Measurements from ENCODE around the gene DHRS4. TPM values are rescaled to one million over a fixed set of nuclear protein-coding genes. Genes with fewer than 3 reads are reported as not detected.

Gene DHRS4
- total and polyA plus RNA-seq, 9 of the 15 experiments (the other 6 are each of a cell fraction or from before 2014, with no cell fraction given): 0.51 to 35.9 (median 10.1) TPM

DNA sequence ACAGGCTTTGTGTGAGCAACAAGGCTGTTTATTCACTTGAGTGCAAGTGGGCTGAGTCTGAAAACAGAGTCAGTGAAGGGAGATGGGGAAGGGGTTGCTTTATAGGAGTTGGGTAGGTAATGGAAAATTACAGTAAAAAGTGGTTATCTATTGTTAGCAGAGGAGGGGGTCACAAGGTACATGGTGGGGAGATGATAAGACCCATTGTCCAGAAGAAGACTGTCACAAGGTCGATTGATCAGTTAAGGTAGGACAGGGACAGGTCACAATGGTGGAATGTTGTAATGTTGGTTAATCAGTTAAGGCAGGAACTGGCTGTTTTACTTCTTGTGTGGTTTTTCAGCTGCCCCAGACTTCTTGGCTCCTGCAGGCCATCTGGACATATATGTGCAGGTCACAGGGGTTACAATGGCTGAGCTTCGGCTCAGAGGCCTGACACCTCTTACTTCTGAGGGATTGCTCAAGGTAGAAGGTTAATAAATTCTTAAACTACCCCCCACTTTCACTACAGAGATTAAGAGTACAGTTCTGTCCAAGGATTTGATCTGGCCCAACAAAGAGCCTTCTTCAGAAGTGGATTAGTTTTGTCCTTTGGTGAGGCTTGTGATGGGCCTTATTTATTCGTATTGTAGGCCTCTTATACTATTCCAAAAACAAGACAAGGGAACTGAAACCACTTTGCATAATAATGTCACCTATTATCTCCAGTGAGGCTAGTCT lies 13.8 kb upstream of the DHRS4 start (continued):
- TF ChIP-seq, protein P1, sequence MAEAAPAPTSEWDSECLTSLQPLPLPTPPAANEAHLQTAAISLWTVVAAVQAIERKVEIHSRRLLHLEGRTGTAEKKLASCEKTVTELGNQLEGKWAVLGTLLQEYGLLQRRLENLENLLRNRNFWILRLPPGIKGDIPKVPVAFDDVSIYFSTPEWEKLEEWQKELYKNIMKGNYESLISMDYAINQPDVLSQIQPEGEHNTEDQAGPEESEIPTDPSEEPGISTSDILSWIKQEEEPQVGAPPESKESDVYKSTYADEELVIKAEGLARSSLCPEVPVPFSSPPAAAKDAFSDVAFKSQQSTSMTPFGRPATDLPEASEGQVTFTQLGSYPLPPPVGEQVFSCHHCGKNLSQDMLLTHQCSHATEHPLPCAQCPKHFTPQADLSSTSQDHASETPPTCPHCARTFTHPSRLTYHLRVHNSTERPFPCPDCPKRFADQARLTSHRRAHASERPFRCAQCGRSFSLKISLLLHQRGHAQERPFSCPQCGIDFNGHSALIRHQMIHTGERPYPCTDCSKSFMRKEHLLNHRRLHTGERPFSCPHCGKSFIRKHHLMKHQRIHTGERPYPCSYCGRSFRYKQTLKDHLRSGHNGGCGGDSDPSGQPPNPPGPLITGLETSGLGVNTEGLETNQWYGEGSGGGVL (CRISPR knock-in tag; IDR thresholded peaks at IDR 0.05): 0 out of 2 replicates have a peak, but pooled peaks have one; percentile 18
- TF ChIP-seq ZKSCAN3 (CRISPR knock-in tag; IDR thresholded peaks at IDR 0.05) (peak; percentile 84), NR4A1 (CRISPR knock-in tag; IDR thresholded peaks at IDR 0.05) (no peak), NR4A1 (tag; IDR thresholded peaks at IDR 0.05) (peak; percentile 97), MCM7 (IDR thresholded peaks at IDR 0.05) (no peak), ZNF324 (CRISPR knock-in tag; IDR thresholded peaks at IDR 0.05) (peak; percentile 72), ZC3H11A (IDR thresholded peaks at IDR 0.05; ENCODE audit: low read depth, low read length) (no peak), PRPF4 (IDR thresholded peaks at IDR 0.05; ENCODE audit: insufficient read depth, low read depth, low read length, poor library complexity, severe bottlenecking) (no peak), CEBPB (tag; IDR thresholded peaks at IDR 0.05) (peak; percentile 83), ZNF347 (CRISPR knock-in tag; IDR thresholded peaks at IDR 0.05; ENCODE audit: low read depth) (no peak), SMAD4 (CRISPR knock-in tag; conservative IDR thresholded peaks at IDR 0.05) (peak; percentile 93), HDGF (IDR thresholded peaks at IDR 0.05) (no peak)
- TF ChIP-seq, protein P2, sequence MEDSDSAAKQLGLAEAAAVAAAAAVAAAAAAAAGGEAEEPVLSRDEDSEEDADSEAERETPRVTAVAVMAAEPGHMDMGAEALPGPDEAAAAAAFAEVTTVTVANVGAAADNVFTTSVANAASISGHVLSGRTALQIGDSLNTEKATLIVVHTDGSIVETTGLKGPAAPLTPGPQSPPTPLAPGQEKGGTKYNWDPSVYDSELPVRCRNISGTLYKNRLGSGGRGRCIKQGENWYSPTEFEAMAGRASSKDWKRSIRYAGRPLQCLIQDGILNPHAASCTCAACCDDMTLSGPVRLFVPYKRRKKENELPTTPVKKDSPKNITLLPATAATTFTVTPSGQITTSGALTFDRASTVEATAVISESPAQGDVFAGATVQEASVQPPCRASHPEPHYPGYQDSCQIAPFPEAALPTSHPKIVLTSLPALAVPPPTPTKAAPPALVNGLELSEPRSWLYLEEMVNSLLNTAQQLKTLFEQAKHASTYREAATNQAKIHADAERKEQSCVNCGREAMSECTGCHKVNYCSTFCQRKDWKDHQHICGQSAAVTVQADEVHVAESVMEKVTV (CRISPR knock-in tag; IDR thresholded peaks at IDR 0.05): no peak
- TF ChIP-seq, protein P3, sequence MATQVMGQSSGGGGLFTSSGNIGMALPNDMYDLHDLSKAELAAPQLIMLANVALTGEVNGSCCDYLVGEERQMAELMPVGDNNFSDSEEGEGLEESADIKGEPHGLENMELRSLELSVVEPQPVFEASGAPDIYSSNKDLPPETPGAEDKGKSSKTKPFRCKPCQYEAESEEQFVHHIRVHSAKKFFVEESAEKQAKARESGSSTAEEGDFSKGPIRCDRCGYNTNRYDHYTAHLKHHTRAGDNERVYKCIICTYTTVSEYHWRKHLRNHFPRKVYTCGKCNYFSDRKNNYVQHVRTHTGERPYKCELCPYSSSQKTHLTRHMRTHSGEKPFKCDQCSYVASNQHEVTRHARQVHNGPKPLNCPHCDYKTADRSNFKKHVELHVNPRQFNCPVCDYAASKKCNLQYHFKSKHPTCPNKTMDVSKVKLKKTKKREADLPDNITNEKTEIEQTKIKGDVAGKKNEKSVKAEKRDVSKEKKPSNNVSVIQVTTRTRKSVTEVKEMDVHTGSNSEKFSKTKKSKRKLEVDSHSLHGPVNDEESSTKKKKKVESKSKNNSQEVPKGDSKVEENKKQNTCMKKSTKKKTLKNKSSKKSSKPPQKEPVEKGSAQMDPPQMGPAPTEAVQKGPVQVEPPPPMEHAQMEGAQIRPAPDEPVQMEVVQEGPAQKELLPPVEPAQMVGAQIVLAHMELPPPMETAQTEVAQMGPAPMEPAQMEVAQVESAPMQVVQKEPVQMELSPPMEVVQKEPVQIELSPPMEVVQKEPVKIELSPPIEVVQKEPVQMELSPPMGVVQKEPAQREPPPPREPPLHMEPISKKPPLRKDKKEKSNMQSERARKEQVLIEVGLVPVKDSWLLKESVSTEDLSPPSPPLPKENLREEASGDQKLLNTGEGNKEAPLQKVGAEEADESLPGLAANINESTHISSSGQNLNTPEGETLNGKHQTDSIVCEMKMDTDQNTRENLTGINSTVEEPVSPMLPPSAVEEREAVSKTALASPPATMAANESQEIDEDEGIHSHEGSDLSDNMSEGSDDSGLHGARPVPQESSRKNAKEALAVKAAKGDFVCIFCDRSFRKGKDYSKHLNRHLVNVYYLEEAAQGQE (IDR thresholded peaks at IDR 0.05; ENCODE audit: borderline replicate concordance): no peak
- TF ChIP-seq, protein P3 (CRISPR knock-in tag; IDR thresholded peaks at IDR 0.05; ENCODE audit: low read depth): no peak
- TF ChIP-seq, protein P4, sequence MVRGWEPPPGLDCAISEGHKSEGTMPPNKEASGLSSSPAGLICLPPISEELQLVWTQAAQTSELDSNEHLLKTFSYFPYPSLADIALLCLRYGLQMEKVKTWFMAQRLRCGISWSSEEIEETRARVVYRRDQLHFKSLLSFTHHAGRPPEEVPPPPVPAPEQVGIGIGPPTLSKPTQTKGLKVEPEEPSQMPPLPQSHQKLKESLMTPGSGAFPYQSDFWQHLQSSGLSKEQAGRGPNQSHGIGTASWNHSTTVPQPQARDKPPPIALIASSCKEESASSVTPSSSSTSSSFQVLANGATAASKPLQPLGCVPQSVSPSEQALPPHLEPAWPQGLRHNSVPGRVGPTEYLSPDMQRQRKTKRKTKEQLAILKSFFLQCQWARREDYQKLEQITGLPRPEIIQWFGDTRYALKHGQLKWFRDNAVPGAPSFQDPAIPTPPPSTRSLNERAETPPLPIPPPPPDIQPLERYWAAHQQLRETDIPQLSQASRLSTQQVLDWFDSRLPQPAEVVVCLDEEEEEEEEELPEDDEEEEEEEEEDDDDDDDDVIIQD (CRISPR knock-in tag; IDR thresholded peaks at IDR 0.05): peak; percentile 95
